Vagina (tissue), 2 donors: Measurements from ENCODE around the gene FMNL2.

Source experiments
- CTCF ChIP-seq, 3 experiments: fragments of 450-650 bp in 2 of 3; fragments of 200-600 bp in 1 of 3; sonication (generic) in 1 of 3; IDR thresholded peaks; one replicate each; pipeline ENCODE4 v1.5.1; 2017 to 2019; ENCODE audit warnings: antibody characterized with exemption in 3 of 3, mild to moderate bottlenecking in 2 of 3, moderate library complexity in 2 of 3
- POLR2A ChIP-seq, 2 donors: fragments of 450-650 bp; IDR thresholded peaks; one replicate each; pipeline ENCODE4 v1.6.1; 2017; ENCODE audit warnings: antibody characterized with exemption in 2 of 2, mild to moderate bottlenecking in 2 of 2, moderate library complexity in 2 of 2
- POLR2AphosphoS5 ChIP-seq, 2 donors: sonication (generic); formaldehyde crosslinking; IDR thresholded peaks; one replicate each; pipeline ENCODE4 v1.9.0; 2017; ENCODE audit warnings: antibody characterized with exemption in 2 of 2, mild to moderate bottlenecking in 2 of 2, low read depth in 1 of 2; ENCODE audit not compliant: insufficient read depth in 1 of 2

- TF ChIP-seq CTCF (IDR thresholded peaks at IDR 0.05), result no peak
- TF ChIP-seq POLR2AphosphoS5 (IDR thresholded peaks at IDR 0.05; ENCODE audit: insufficient read depth in 1 of 2, low read depth in 1 of 2), result no peak
- no peak for TF ChIP-seq POLR2A (IDR thresholded peaks at IDR 0.05)
Observed at GRCh38 chr2:152548996-152549395, 214.0 kb downstream of the FMNL2 start.
